ENCODE measurements around the gene CCL16.

Gene CCL16

DNA sequence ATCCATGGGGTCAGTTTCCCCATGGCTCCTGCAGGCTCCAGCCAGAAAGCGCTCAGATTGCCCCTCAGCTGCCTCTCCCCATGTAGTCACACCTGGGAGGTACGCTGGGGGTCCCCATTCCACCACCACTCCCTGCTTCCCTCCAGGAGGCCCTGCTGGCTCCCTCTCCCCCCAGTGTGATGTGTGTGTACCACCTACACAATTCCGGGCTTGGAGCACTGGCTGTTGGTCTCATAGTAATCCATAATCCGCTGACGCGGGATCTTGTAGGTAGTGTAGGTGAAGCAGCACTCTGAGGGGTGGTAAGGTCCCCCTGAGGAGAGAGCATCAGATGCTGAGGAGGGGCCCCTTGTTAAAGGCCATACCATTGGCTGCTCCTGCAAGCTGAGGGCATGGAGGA is 2.8 kb upstream of the CCL16 start:
- H3K9me3 ChIP-seq (ENCODE audit: insufficient read depth, low read depth, low read length): no peaks in the 10 kb centered on the region
- no peak overlapping the region for H3K27ac ChIP-seq (ENCODE audit: low read depth, low read length)
- WGBS: 89% methylated on average over 6 of the region's 6 CpGs
- no peak overlapping the region for H3K4me3 ChIP-seq (ENCODE audit: low read length)
- H3K4me1 ChIP-seq (ENCODE audit: insufficient read depth, low read length): no peaks in the 10 kb centered on the region
- H3K27me3 ChIP-seq (ENCODE audit: insufficient read depth, low read length): no peaks in the 10 kb centered on the region
- H3K36me3 ChIP-seq (ENCODE audit: insufficient read depth, low read length): no peaks in the 10 kb centered on the region
- H3K9ac ChIP-seq (ENCODE audit: low read depth, low read length): no peak overlapping the region

DNA sequence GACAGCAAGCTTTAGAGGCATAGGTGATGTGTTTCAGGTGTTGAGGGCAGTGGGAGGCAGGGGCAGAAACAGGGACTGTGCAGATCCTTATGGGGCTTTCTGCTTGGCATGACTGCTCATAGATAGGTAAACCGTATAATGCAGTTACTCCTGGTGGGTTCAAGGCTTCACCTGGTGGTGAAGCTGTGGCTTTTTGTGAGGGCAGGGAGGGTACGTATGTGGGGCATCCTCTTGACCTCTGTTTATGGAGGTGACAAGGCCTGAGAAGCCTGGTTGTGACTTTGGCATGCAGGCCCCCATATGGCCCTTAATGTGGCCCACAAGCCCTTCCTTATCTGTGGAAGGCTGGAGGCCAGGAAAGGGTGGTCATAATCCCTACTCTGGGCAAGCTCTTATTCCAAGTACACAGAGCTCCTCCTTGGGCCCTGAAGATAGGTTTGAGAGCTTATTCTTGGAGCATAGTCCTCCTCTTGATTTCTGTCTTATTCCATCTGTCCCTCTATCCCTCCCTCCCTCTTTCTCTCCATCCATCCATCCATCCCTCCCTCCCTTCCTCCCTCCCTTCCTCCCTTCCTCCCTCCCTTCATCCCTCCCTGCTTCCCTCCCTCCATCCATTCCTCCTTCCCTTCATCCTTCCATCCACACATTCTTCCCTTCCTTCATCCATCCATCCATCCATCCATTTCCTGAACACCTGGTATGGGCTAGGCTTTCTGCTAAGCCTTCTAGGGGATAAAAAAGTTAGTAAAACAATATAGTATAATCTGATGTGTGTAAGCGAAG is 1.3 kb upstream of the CCL16 start:
- WGBS: 94% methylated on average over 3 of the region's 3 CpGs
- Histone ChIP-seq H3K27me3 (ENCODE audit: insufficient read depth, low read length) (no peaks in the 10 kb centered on the region), H3K27ac (ENCODE audit: low read depth, low read length) (no peak overlapping the region), H3K9ac (ENCODE audit: low read depth, low read length) (no peak overlapping the region), H3K4me3 (ENCODE audit: low read length) (no peak overlapping the region), H3K9me3 (ENCODE audit: insufficient read depth, low read depth, low read length) (no peaks in the 10 kb centered on the region), H3K4me1 (ENCODE audit: insufficient read depth, low read length) (no peaks in the 10 kb centered on the region), H3K36me3 (ENCODE audit: insufficient read depth, low read length) (no peaks in the 10 kb centered on the region)

DNA sequence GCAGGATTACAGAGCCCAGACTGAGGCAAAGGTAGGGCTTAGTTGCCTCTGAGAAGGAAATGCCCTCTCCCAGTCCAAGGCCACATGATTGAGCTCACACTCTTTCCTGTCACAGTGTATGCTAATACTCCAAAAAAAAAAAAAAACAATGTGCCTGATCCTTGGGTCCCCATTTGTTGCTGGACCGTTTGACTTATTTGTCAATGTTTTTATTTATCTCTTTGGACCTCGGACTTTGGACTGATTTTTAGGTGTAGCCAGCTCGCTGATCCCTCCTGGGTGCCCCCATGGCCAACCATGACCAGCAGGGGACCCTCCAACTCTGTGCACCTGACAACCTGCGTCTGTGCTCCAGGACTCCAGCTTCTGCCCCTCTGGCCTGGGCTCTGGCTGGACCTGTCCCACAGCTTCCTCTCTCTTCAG is 622 bp upstream of the CCL16 start:
- no peaks in the 10 kb centered on the region for H3K27me3 ChIP-seq (ENCODE audit: insufficient read depth, low read length)
- WGBS: 80% methylated on average over 4 of the region's 4 CpGs
- no peak overlapping the region for H3K4me3 ChIP-seq (ENCODE audit: low read length)

DNA sequence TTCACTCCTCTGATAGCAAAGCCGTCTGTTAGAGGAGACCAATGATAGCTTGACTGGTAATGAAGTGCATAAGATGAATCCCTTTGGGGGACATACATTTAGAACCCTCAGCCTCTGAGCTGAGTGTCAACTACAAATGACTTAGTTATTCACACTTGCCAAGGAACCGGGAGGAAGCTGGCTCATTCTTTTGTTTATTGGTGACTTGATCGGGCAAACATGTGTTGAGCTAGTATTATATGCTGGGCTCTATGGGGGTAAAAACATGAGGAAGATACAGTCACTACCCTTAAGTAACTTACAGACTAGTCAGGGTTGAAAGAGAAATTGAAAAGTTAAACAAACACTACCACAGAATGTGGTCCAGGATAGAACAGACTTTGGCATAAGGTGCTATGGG is 3.0 kb downstream of the CCL16 start:
- 89% methylated on average over 3 of the region's 3 CpGs for WGBS
- Histone ChIP-seq H3K27me3 (ENCODE audit: insufficient read depth, low read length) (no peaks in the 10 kb centered on the region), H3K9me3 (ENCODE audit: insufficient read depth, low read depth, low read length) (no peaks in the 10 kb centered on the region), H3K27ac (ENCODE audit: low read depth, low read length) (no peak overlapping the region), H3K4me3 (ENCODE audit: low read length) (no peak overlapping the region), H3K9ac (ENCODE audit: low read depth, low read length) (no peak overlapping the region), H3K4me1 (ENCODE audit: insufficient read depth, low read length) (no peaks in the 10 kb centered on the region), H3K36me3 (ENCODE audit: insufficient read depth, low read length) (no peaks in the 10 kb centered on the region)

More for the DNA sequence above, 622 bp upstream of the CCL16 start:
- no peak overlapping the region for H3K9ac ChIP-seq (ENCODE audit: low read depth, low read length)
- no peaks in the 10 kb centered on the region for H3K9me3 ChIP-seq (ENCODE audit: insufficient read depth, low read depth, low read length)
- no peak overlapping the region for H3K27ac ChIP-seq (ENCODE audit: low read depth, low read length)
- no peaks in the 10 kb centered on the region for H3K4me1 ChIP-seq (ENCODE audit: insufficient read depth, low read length)
- H3K36me3 ChIP-seq (ENCODE audit: insufficient read depth, low read length): no peaks in the 10 kb centered on the region

GRCh38 chr17:35977509-35977908 is 3.8 kb downstream of the CCL16 start:
- no peaks in the 10 kb centered on the region for H3K9me3 ChIP-seq (ENCODE audit: insufficient read depth, low read depth, low read length)
- H3K9ac ChIP-seq (ENCODE audit: low read depth, low read length): no peak overlapping the region
- no peaks in the 10 kb centered on the region for H3K4me1 ChIP-seq (ENCODE audit: insufficient read depth, low read length)
- 94% methylated on average over 7 of the region's 7 CpGs for WGBS
- H3K4me3 ChIP-seq (ENCODE audit: low read length): no peak overlapping the region
- no peaks in the 10 kb centered on the region for H3K36me3 ChIP-seq (ENCODE audit: insufficient read depth, low read length)
- no peaks in the 10 kb centered on the region for H3K27me3 ChIP-seq (ENCODE audit: insufficient read depth, low read length)
- no peak overlapping the region for H3K27ac ChIP-seq (ENCODE audit: low read depth, low read length)

GRCh38 chr17:35973333-35974260 is 7.7 kb downstream of the CCL16 start:
- Histone ChIP-seq H3K9me3 (ENCODE audit: insufficient read depth, low read depth, low read length) (no peaks in the 10 kb centered on the region), H3K27ac (ENCODE audit: low read depth, low read length) (no peak overlapping the region), H3K4me3 (ENCODE audit: low read length) (no peak overlapping the region), H3K4me1 (ENCODE audit: insufficient read depth, low read length) (no peaks in the 10 kb centered on the region), H3K36me3 (ENCODE audit: insufficient read depth, low read length) (no peaks in the 10 kb centered on the region), H3K9ac (ENCODE audit: low read depth, low read length) (no peak overlapping the region), H3K27me3 (ENCODE audit: insufficient read depth, low read length) (no peaks in the 10 kb centered on the region)
- 90% methylated on average over 10 of the region's 10 CpGs for WGBS

DNA sequence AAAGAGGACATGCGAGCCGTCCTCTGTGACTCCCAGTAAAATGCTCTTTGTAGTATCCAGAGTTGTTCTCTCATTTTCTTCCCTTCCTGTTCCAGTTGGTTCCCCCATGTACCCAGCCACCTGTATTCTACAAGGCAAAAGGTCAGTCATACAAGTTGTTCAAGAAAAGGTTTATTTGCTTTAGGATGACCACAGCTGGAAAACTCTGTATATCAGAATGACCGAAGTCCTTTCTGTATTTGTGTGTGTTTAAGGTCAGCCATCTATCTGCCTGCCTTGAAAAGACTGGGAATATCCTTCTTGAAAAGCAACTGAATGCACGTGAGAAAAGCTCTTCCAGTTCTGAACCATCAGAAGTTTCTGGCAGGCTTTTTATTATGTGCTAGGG is 8.4 kb downstream of the CCL16 start:
- H3K4me3 ChIP-seq (ENCODE audit: low read length): no peak overlapping the region
- no peak overlapping the region for H3K9ac ChIP-seq (ENCODE audit: low read depth, low read length)
- H3K36me3 ChIP-seq (ENCODE audit: insufficient read depth, low read length): no peaks in the 10 kb centered on the region
- no peaks in the 10 kb centered on the region for H3K27me3 ChIP-seq (ENCODE audit: insufficient read depth, low read length)
- 86% methylated on average over 4 of the region's 4 CpGs for WGBS
- no peak overlapping the region for H3K27ac ChIP-seq (ENCODE audit: low read depth, low read length)
- H3K4me1 ChIP-seq (ENCODE audit: insufficient read depth, low read length): no peaks in the 10 kb centered on the region
- H3K9me3 ChIP-seq (ENCODE audit: insufficient read depth, low read depth, low read length): no peaks in the 10 kb centered on the region

DNA sequence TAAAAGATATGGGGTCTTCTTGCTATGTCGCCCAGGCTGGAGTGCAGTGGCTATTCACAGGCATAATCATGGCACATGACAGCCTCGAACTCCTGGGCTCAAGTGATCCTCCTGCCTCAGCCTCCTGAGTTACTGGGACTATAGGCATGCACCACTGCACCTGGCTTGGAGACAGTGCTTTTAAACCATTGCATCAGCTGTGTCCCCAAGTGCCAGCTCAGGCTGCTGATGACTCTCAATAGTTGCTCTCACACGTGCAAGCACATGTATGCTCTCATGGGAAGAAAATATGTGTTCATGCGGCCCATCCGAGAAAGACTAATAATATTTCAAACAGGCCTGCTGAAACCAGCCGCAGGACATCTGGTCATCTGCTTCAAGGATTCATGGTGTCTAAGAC is 8.8 kb downstream of the CCL16 start:
- Histone ChIP-seq H3K4me1 (ENCODE audit: insufficient read depth, low read length) (no peaks in the 10 kb centered on the region), H3K4me3 (ENCODE audit: low read length) (no peak overlapping the region), H3K36me3 (ENCODE audit: insufficient read depth, low read length) (no peaks in the 10 kb centered on the region), H3K27me3 (ENCODE audit: insufficient read depth, low read length) (no peaks in the 10 kb centered on the region), H3K9ac (ENCODE audit: low read depth, low read length) (no peak overlapping the region), H3K9me3 (ENCODE audit: insufficient read depth, low read depth, low read length) (no peaks in the 10 kb centered on the region), H3K27ac (ENCODE audit: low read depth, low read length) (no peak overlapping the region)
- WGBS: 91% methylated on average over 6 of the region's 6 CpGs

DNA sequence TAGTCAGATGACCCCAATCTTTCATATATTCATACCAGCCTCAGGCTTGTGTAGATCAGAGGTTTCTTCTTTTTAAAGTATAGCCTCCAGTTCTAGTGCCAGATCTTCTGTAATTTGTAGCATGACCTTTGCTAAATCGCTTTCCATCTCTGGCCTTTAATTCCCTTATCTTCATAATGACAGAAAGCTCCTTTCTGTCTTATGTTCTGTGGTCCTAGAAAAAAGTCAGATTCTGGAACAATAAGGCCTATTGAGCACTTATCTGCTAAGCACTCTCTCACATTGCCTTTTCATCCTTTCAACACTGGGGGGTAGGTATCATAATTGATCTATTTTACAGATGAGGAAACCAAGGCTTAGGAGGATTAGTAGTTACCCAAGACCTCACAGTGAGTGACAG is 9.2 kb downstream of the CCL16 start:
- Histone ChIP-seq H3K9ac (ENCODE audit: low read depth, low read length) (no peak overlapping the region), H3K36me3 (ENCODE audit: insufficient read depth, low read length) (no peaks in the 10 kb centered on the region), H3K27me3 (ENCODE audit: insufficient read depth, low read length) (no peaks in the 10 kb centered on the region), H3K9me3 (ENCODE audit: insufficient read depth, low read depth, low read length) (no peaks in the 10 kb centered on the region), H3K4me1 (ENCODE audit: insufficient read depth, low read length) (no peaks in the 10 kb centered on the region), H3K4me3 (ENCODE audit: low read length) (no peak overlapping the region), H3K27ac (ENCODE audit: low read depth, low read length) (no peak overlapping the region)
- WGBS: 88% methylated on average over 1 of the region's 1 CpG

DNA sequence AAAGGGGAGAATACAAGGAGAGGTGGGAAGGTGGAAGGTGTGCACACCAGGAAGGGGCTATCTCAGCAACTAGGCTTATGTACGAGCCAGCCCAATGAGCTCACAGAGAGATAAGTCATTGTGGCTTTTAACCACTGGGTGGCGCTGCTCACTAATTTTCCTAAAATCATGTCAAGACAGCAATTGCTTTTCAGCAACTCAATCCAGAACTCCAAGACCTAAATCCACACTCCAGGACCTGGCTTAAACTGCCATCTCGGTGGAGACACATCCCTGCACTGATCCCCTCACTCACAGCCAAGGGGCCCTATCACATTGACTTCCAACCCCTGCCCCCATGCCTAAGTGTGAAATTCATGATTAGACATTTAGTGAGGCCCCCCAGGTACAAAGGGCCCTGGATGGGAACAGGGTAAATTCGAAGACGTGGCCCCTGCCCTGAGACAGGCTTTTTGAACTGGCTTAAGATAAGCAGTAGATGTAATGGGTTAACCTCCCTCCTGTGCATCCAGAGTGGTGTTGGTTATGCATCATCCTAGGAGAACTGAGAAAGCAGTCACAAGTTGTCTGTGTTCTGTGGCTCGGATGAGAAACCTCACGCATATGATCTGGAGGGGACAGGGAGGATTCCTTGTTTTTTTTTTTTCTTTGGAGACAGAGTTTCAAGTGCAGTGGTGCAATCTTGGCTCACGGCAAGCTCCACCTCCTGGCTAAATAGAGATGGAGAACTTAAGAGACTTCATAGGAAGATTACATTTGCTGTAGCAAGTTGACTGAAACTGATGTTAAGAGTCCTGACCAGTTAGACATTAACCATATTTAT is 11.5 kb downstream of the CCL16 start:
- Histone ChIP-seq H3K4me1 (ENCODE audit: insufficient read depth, low read length) (no peaks in the 10 kb centered on the region), H3K36me3 (ENCODE audit: insufficient read depth, low read length) (no peaks in the 10 kb centered on the region), H3K27me3 (ENCODE audit: insufficient read depth, low read length) (no peaks in the 10 kb centered on the region), H3K9ac (ENCODE audit: low read depth, low read length) (no peak overlapping the region), H3K4me3 (ENCODE audit: low read length) (no peak overlapping the region), H3K27ac (ENCODE audit: low read depth, low read length) (no peak overlapping the region), H3K9me3 (ENCODE audit: insufficient read depth, low read depth, low read length) (no peaks in the 10 kb centered on the region)
- WGBS: 60% methylated on average over 8 of the region's 8 CpGs
